GM18951 (cell line): ENCODE data around the gene RNF181.

Experiments used
- POLR2A ChIP-seq: IDR thresholded peaks from 4 replicates; pipeline ENCODE4 v1.6.1; 2011; ENCODE audit warnings: mild to moderate bottlenecking; ENCODE audit not compliant: insufficient read length, insufficient read depth; ENCODE audit errors: extremely low read depth
- in situ Hi-C: fragments of 300-500 bp; cut with MboI; formaldehyde crosslinking; loops from one replicate; pipeline ENCODE4 v1.12.0; 2022; ENCODE audit warnings: low sequenced_read_pairs, mixed read lengths, inconsistent platforms; ENCODE audit not compliant: unreplicated experiment

RNF181 gene

GRCh38 chr2:85635011-85635410, 39.5 kb downstream of the RNF181 start:
- in situ Hi-C loops = no loop called here
- TF ChIP-seq POLR2A = no peak

- in situ Hi-C loops = no loop called here
- TF ChIP-seq POLR2A = no peak
Observed at GRCh38 chr2:85635636-85636035, 40.1 kb downstream of the RNF181 start.

- no peak for TF ChIP-seq POLR2A
Observed at GRCh38 chr2:85642725-85643124, 47.2 kb downstream of the RNF181 start.

GRCh38 chr2:85644909-85645308, 49.4 kb downstream of the RNF181 start:
- no peak for TF ChIP-seq POLR2A
- in situ Hi-C loops = no loop called here

More at GRCh38 chr2:85642725-85643124, 47.2 kb downstream of the RNF181 start:
- in situ Hi-C loops = no loop called here

GRCh38 chr2:85646166-85646565, 50.6 kb downstream of the RNF181 start:
- in situ Hi-C loops = no loop called here
- TF ChIP-seq POLR2A = no peak
